IMR-90 (cell line): Measurements from ENCODE around the gene ARMH1. TPM values are rescaled to one million over a fixed set of nuclear protein-coding genes. Genes with fewer than 3 reads are reported as not detected.

Source experiments
- ATAC-seq: fragments of 200-7000 bp; cut with Tn5 transposase; 2 replicates; pipeline ENCODE4 v1.9.1; 2020; ENCODE audit warnings: low read depth, mild to moderate bottlenecking, moderate library complexity
- BruUV-seq: library from RNA; stranded (reverse); fragments of 400-500 nt; replicated peaks from 2 replicates; lab custom pipeline; 2021; lab: Mats Ljungman, UMichigan
- CTCF ChIA-PET: fragments of 300-600 bp; formaldehyde crosslinking; extraction: SDS; loops from one replicate; lab custom pipeline; 2021; ENCODE audit warnings: antibody characterized with exemption; lab: Yijun Ruan, JAX
- POLR2A ChIA-PET: fragments of 300-600 bp; sonication (Branson Sonifier 250); formaldehyde crosslinking; loops from one replicate; lab custom pipeline; 2022; ENCODE audit warnings: antibody characterized with exemption; ENCODE audit not compliant: unreplicated experiment; lab: Charles Lee
- DNase-seq: peaks from one replicate; pipeline ENCODE4 v3.0.0; 2013
- H2AFZ ChIP-seq: replicated peaks from 2 replicates; pipeline ENCODE3; 2013; ENCODE audit warnings: low read length, mild to moderate bottlenecking; ENCODE audit not compliant: poor library complexity
- H2AK5ac ChIP-seq: 2 replicates; pipeline ENCODE4 v1.6.1; 2013; ENCODE audit warnings: low read depth, low read length, inconsistent platforms
- H2AK9ac ChIP-seq: replicated peaks from 2 replicates; pipeline ENCODE3; 2013; ENCODE audit warnings: mild to moderate bottlenecking, low read depth, low read length, moderate library complexity; ENCODE audit not compliant: poor library complexity
- H2BK120ac ChIP-seq: 2 replicates; pipeline ENCODE4 v1.6.1; 2013; ENCODE audit warnings: low read depth, low read length, inconsistent platforms
- H2BK15ac ChIP-seq: 3 replicates; pipeline ENCODE4 v1.6.1; 2013; ENCODE audit warnings: low read depth, low read length, inconsistent platforms
- H2BK20ac ChIP-seq: 2 replicates; pipeline ENCODE4 v1.6.1; 2013; ENCODE audit warnings: low read depth, mild to moderate bottlenecking, inconsistent platforms, low read length, moderate library complexity
- H2BK5ac ChIP-seq: 2 replicates; pipeline ENCODE4 v1.6.1; 2013; ENCODE audit warnings: mild to moderate bottlenecking, low read depth, low read length, inconsistent platforms; ENCODE audit not compliant: poor library complexity, severe bottlenecking
- H3K14ac ChIP-seq: replicated peaks from 2 replicates; pipeline ENCODE4 v1.6.1; 2013; ENCODE audit warnings: low read depth, low read length, inconsistent platforms
- H3K18ac ChIP-seq: 2 replicates; pipeline ENCODE4 v1.6.1; 2013; ENCODE audit warnings: low read depth, low read length, control low read depth
- H3K23ac ChIP-seq: 2 replicates; pipeline ENCODE4 v1.6.1; 2013; ENCODE audit warnings: low read depth, low read length, inconsistent platforms
- H3K27ac ChIP-seq: 2 replicates; pipeline ENCODE4 v1.5.1; 2013; ENCODE audit warnings: mild to moderate bottlenecking, control low read depth, low read length; ENCODE audit not compliant: insufficient read depth
- H3K27me3 ChIP-seq: 2 replicates; pipeline ENCODE4 v1.6.1; 2013; ENCODE audit warnings: low read length; ENCODE audit not compliant: control insufficient read depth, insufficient read depth
- H3K36me3 ChIP-seq: 2 replicates; pipeline ENCODE4 v1.6.1; 2013; ENCODE audit warnings: low read length, mixed read lengths; ENCODE audit not compliant: control insufficient read depth, insufficient read depth
- H3K4ac ChIP-seq: 2 replicates; pipeline ENCODE4 v1.6.1; 2013; ENCODE audit warnings: low read depth, low read length, inconsistent platforms
- H3K4me1 ChIP-seq: 2 replicates; pipeline ENCODE4 v1.6.1; 2013; ENCODE audit warnings: low read length, mixed read lengths; ENCODE audit not compliant: control insufficient read depth, insufficient read depth
- H3K4me2 ChIP-seq: 2 replicates; pipeline ENCODE4 v1.6.1; 2013; ENCODE audit warnings: low read depth, mild to moderate bottlenecking, control low read depth, low read length, moderate library complexity
- H3K4me3 ChIP-seq: 2 replicates; pipeline ENCODE4 v1.5.1; 2013; ENCODE audit warnings: low read depth, mild to moderate bottlenecking, control low read depth, low read length, moderate library complexity; ENCODE audit not compliant: insufficient read depth
- H3K56ac ChIP-seq: 2 replicates; pipeline ENCODE4 v1.6.1; 2013; ENCODE audit warnings: low read length, inconsistent platforms; ENCODE audit not compliant: insufficient read depth; ENCODE audit errors: extremely low read depth
- H3K79me1 ChIP-seq, 2 experiments: 2 replicates each; pipeline ENCODE4 v1.6.1; 2013; ENCODE audit warnings: low read length in 2 of 2, inconsistent platforms in 1 of 2, low read depth in 1 of 2
- H3K9ac ChIP-seq: 2 replicates; pipeline ENCODE4 v1.6.1; 2013; ENCODE audit warnings: low read depth, low read length, control low read depth
- H3K9me1 ChIP-seq: 2 replicates; pipeline ENCODE4 v1.6.1; 2013; ENCODE audit warnings: low read length, inconsistent platforms; ENCODE audit not compliant: insufficient read depth
- H3K9me3 ChIP-seq: 2 replicates; pipeline ENCODE4 v1.6.1; 2013; ENCODE audit warnings: low read length; ENCODE audit not compliant: control insufficient read depth, insufficient read depth
- H4K20me1 ChIP-seq: 2 replicates; pipeline ENCODE4 v1.6.1; 2013; ENCODE audit warnings: low read length, inconsistent platforms; ENCODE audit not compliant: insufficient read depth
- H4K5ac ChIP-seq: 2 replicates; pipeline ENCODE4 v1.6.1; 2013; ENCODE audit warnings: mild to moderate bottlenecking, low read depth, low read length, control low read depth
- H4K8ac ChIP-seq, 2 experiments: 2 replicates each; pipeline ENCODE4 v1.6.1; 2013; ENCODE audit warnings: low read depth in 2 of 2, low read length in 2 of 2, control low read depth in 1 of 2, inconsistent platforms in 1 of 2
- H4K91ac ChIP-seq: 2 replicates; pipeline ENCODE4 v1.6.1; 2013; ENCODE audit warnings: low read depth, low read length, inconsistent platforms; ENCODE audit not compliant: insufficient read depth
- BHLHE40 ChIP-seq: fragments of 150-350 bp; IDR thresholded peaks from 2 replicates; pipeline ENCODE4 v1.6.1; 2016; ENCODE audit warnings: mild to moderate bottlenecking, low read depth, low read length
- CEBPB ChIP-seq: IDR thresholded peaks from 2 replicates; pipeline ENCODE4 v1.6.1; 2012; ENCODE audit warnings: low read depth, low read length, improper control_type of control experiment
- CHD1 ChIP-seq: IDR thresholded peaks from 2 replicates; pipeline ENCODE4 v1.6.1; 2012; ENCODE audit warnings: low read depth, low read length, improper control_type of control experiment
- FOS ChIP-seq: fragments of 150-350 bp; IDR thresholded peaks from 2 replicates; pipeline ENCODE4 v1.6.1; 2016; ENCODE audit warnings: low read depth, low read length
- MAFK ChIP-seq: IDR thresholded peaks from 2 replicates; pipeline ENCODE4 v1.6.1; 2012; ENCODE audit warnings: low read depth, low read length, improper control_type of control experiment
- MAZ ChIP-seq: IDR thresholded peaks from 2 replicates; pipeline ENCODE4 v1.6.1; 2012; ENCODE audit warnings: low read depth, mild to moderate bottlenecking, low read length, improper control_type of control experiment, moderate library complexity, borderline replicate concordance
- MXI1 ChIP-seq: IDR thresholded peaks from 2 replicates; pipeline ENCODE4 v1.6.1; 2012; ENCODE audit warnings: low read depth, mild to moderate bottlenecking, low read length, moderate library complexity, borderline replicate concordance
- NFE2L2 ChIP-seq: fragments of 150-350 bp; IDR thresholded peaks from 2 replicates; pipeline ENCODE4 v1.6.1; 2016; ENCODE audit warnings: low read depth, mild to moderate bottlenecking, low read length
- POLR2A ChIP-seq: IDR thresholded peaks from 2 replicates; pipeline ENCODE4 v1.6.1; 2012; ENCODE audit warnings: mild to moderate bottlenecking, low read depth, low read length
- RAD21 ChIP-seq: IDR thresholded peaks from 2 replicates; pipeline ENCODE4 v1.6.1; 2012; ENCODE audit warnings: low read length, improper control_type of control experiment
- RCOR1 ChIP-seq: IDR thresholded peaks from 2 replicates; pipeline ENCODE4 v1.6.1; 2012; ENCODE audit warnings: mild to moderate bottlenecking, low read length, improper control_type of control experiment; ENCODE audit not compliant: insufficient replicate concordance
- RFX5 ChIP-seq: IDR thresholded peaks from 2 replicates; pipeline ENCODE4 v1.8.0; 2012; ENCODE audit warnings: low read depth, mild to moderate bottlenecking, low read length, moderate library complexity
- SMC3 ChIP-seq: fragments of 150-350 bp; IDR thresholded peaks from 2 replicates; pipeline ENCODE4 v1.6.1; 2016; ENCODE audit warnings: low read depth, mild to moderate bottlenecking, antibody characterized with exemption, low read length, moderate library complexity
- WGBS, 2 experiments: methylation state at CpG; one replicate each; pipeline versions ENCODE4 v1.1.5 to v1.1.7; 2013; ENCODE audit warnings: missing lambda C conversion rate in 2 of 2; ENCODE audit not compliant: insufficient read length in 1 of 2; ENCODE audit errors: extremely low coverage in 2 of 2; 5-methylcytosine and 5-hydroxymethylcytosine counted together
- dilution Hi-C: fragments of 300-500 bp; cut with HindIII; formaldehyde crosslinking; loops from one replicate; pipeline ENCODE4 v1.14.3; 2018; ENCODE audit warnings: low sequenced_read_pairs; ENCODE audit not compliant: unreplicated experiment
- in situ Hi-C: fragments of 300-500 bp; cut with MboI; formaldehyde crosslinking; loops from 3 replicates; pipeline ENCODE4 v1.14.3; 2019; ENCODE audit warnings: low sequenced_read_pairs, inconsistent platforms, mixed read lengths
- intact Hi-C: fragments of 100-400 bp; cut with micrococcal nuclease; formaldehyde crosslinking; loops from 2 replicates; pipeline ENCODE4 v1.10.0; 2022
- polyA plus RNA-seq, 3 experiments: library from polyadenylated mRNA; depleted of rRNA; stranded (reverse); fragments of >200 nt; gene quantifications; 2 replicates each; pipeline ENCODE4 v1.2.3, GENCODE V29; 2012; ENCODE audit warnings: low replicate concordance in 1 of 3
- total RNA-seq: library from RNA; depleted of rRNA; stranded (reverse); fragments of >200 nt; gene quantifications from 2 replicates; pipeline ENCODE4 v1.2.3, GENCODE V29; 2012
- TF ChIP-seq, protein P1 (sequence below): fragments of 150-350 bp; IDR thresholded peaks from 2 replicates; pipeline ENCODE4 v1.6.1; 2016; ENCODE audit warnings: low read depth, mild to moderate bottlenecking, low read length, moderate library complexity, borderline replicate concordance
- TF ChIP-seq, protein P2 (sequence below): conservative IDR thresholded peaks from 2 replicates; pipeline ENCODE4 v1.5.1; 2012; ENCODE audit warnings: mild to moderate bottlenecking, low read depth, low read length, improper control_type of control experiment
- TF ChIP-seq, protein P3 (sequence below): fragments of 150-350 bp; IDR thresholded peaks from 2 replicates; pipeline ENCODE4 v1.6.1; 2017; ENCODE audit warnings: mild to moderate bottlenecking, antibody characterized with exemption, low read length, low read depth

ARMH1 gene
- total and polyA plus RNA-seq, 2 of the 4 experiments (the other 2 are of a cell fraction) = 0.36 to 0.72 TPM

DNA sequence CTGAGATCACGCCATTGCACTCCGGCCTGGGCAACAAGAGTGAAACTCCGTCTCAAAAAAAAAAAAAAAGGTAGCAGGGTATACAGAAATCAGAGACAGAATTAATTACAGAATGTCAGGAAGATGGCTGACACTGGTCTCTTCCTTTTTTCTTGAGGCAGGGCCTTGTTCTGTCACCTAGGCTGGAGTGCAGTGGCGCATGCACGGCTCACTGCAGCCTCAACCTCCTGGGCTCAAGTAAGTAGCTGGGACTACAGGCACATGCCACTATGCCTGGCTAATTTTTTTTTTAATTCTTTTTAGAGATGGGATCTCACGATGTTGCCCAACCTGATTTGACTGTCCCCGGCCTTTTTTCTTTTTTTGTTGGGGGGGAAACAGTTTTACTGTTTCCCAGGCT, 40.0 kb downstream of the ARMH1 start:
- BruUV-seq = no TSS peak
- Histone ChIP-seq H4K20me1 (no peaks in the 10 kb centered on the region), H3K23ac (no peak overlapping the region), H3K9me1 (no peaks in the 10 kb centered on the region; the same call in 1 of the 2 replicates), H3K4me3 (no peak overlapping the region), H3K4ac (no peak overlapping the region), H2BK15ac (no peak overlapping the region), H3K9me3 (no peaks in the 10 kb centered on the region), H3K27me3 (peaks cover 2% of the 10 kb centered on the region; the same call in 1 of the 2 replicates), H3K4me1 (peaks cover 5% of the 10 kb centered on the region), H2BK20ac (no peak overlapping the region), H3K4me2 (no peak overlapping the region), H4K5ac (no peak overlapping the region), H3K14ac (no peak overlapping the region), H3K36me3 (no peaks in the 10 kb centered on the region), H3K18ac (no peak overlapping the region), H4K91ac (no peak overlapping the region), H4K8ac (no peak overlapping the region), H2BK120ac (no peak overlapping the region), H3K27ac (no peak overlapping the region), H2AK5ac (no peak overlapping the region), H2BK5ac (no peak overlapping the region), H3K9ac (no peak overlapping the region), H3K79me1 (no peaks in the 10 kb centered on the region; a peak in 1 of 4 replicates), H2AK9ac (peak overlapping the region; percentile 57), H2AFZ (peak overlapping the region; percentile 91), H3K56ac (no peak overlapping the region)
- TF ChIP-seq CEBPB (no peak), RFX5 (no peak), BHLHE40 (no peak), MAZ (no peak), MXI1 (no peak), RAD21 (no peak), POLR2A (no peak), RCOR1 (no peak), NFE2L2 (no peak), CHD1 (no peak), MAFK (no peak), SMC3 (no peak), FOS (no peak)
- TF ChIP-seq, protein P1, sequence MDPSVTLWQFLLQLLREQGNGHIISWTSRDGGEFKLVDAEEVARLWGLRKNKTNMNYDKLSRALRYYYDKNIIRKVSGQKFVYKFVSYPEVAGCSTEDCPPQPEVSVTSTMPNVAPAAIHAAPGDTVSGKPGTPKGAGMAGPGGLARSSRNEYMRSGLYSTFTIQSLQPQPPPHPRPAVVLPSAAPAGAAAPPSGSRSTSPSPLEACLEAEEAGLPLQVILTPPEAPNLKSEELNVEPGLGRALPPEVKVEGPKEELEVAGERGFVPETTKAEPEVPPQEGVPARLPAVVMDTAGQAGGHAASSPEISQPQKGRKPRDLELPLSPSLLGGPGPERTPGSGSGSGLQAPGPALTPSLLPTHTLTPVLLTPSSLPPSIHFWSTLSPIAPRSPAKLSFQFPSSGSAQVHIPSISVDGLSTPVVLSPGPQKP = no peak
- TF ChIP-seq, protein P2, sequence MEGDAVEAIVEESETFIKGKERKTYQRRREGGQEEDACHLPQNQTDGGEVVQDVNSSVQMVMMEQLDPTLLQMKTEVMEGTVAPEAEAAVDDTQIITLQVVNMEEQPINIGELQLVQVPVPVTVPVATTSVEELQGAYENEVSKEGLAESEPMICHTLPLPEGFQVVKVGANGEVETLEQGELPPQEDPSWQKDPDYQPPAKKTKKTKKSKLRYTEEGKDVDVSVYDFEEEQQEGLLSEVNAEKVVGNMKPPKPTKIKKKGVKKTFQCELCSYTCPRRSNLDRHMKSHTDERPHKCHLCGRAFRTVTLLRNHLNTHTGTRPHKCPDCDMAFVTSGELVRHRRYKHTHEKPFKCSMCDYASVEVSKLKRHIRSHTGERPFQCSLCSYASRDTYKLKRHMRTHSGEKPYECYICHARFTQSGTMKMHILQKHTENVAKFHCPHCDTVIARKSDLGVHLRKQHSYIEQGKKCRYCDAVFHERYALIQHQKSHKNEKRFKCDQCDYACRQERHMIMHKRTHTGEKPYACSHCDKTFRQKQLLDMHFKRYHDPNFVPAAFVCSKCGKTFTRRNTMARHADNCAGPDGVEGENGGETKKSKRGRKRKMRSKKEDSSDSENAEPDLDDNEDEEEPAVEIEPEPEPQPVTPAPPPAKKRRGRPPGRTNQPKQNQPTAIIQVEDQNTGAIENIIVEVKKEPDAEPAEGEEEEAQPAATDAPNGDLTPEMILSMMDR = no peak
- TF ChIP-seq, protein P3, sequence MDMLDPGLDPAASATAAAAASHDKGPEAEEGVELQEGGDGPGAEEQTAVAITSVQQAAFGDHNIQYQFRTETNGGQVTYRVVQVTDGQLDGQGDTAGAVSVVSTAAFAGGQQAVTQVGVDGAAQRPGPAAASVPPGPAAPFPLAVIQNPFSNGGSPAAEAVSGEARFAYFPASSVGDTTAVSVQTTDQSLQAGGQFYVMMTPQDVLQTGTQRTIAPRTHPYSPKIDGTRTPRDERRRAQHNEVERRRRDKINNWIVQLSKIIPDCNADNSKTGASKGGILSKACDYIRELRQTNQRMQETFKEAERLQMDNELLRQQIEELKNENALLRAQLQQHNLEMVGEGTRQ = no peak
- intact Hi-C loops = no loop called here
- dilution Hi-C loops = no loop called here
- CTCF ChIA-PET = interaction anchor here (0.6 kb wide), 1 partner anchor 31 kb away, joined by 4 read pairs; no protein-coding TSS in a partner anchor
- in situ Hi-C loops = no loop called here
- 100% methylated on average over 3 of the region's 7 CpGs; no CpG with 5 or more reads in 1 of the 2 experiments for WGBS, 2 experiments
- ATAC-seq (no peak), DNase-seq (no peak)
- POLR2A ChIA-PET = interaction anchor here (0.6 kb wide), 1 partner anchor 10 kb away, joined by 4 read pairs; no protein-coding TSS in a partner anchor
